PC-9 (cell line): ENCODE data around the gene SOSTDC1. TPM values are rescaled to one million over a fixed set of nuclear protein-coding genes. Genes with fewer than 3 reads are reported as not detected.

Source experiments
- BruUV-seq: library from RNA; stranded (reverse); fragments of 400-500 nt; replicated peaks from 2 replicates; lab custom pipeline; 2021; lab: Mats Ljungman, UMichigan
- CTCF ChIA-PET: fragments of 300-600 bp; sonication (Branson Sonifier 250); formaldehyde crosslinking; loops from one replicate; lab custom pipeline; 2022; ENCODE audit warnings: antibody characterized with exemption; lab: Charles Lee
- POLR2A ChIA-PET: fragments of 300-600 bp; sonication (Branson Sonifier 250); formaldehyde crosslinking; loops from one replicate; lab custom pipeline; 2022; ENCODE audit warnings: antibody characterized with exemption; ENCODE audit not compliant: unreplicated experiment; lab: Charles Lee
- DNase-seq, 2 experiments: peaks; one replicate each; pipeline versions ENCODE4 v3.0.0 to v3.0.0-alpha.2; 2015 to 2022; ENCODE audit warnings: mixed read lengths in 1 of 2
- H2AFZ ChIP-seq: fragments of 200-600 bp; sonication (generic); 2 replicates; pipeline ENCODE4 v1.8.1; 2017; ENCODE audit warnings: antibody characterized with exemption
- H3F3A ChIP-seq: fragments of 200-600 bp; sonication (generic); 2 replicates; pipeline ENCODE4 v1.8.1; 2017; ENCODE audit warnings: antibody characterized with exemption, mild to moderate bottlenecking, low read depth; ENCODE audit not compliant: insufficient read depth
- H3K27ac ChIP-seq: fragments of 200-600 bp; sonication (generic); 2 replicates; pipeline ENCODE4 v1.6.1; 2016; ENCODE audit warnings: mixed run types
- H3K27me3 ChIP-seq: fragments of 200-600 bp; sonication (generic); 2 replicates; pipeline ENCODE4 v1.6.1; 2016; ENCODE audit warnings: low read depth, mixed run types; ENCODE audit not compliant: insufficient read depth
- H3K36me3 ChIP-seq: fragments of 200-600 bp; sonication (generic); 2 replicates; pipeline ENCODE4 v1.6.1; 2016; ENCODE audit warnings: low read depth, mixed run types
- H3K4me1 ChIP-seq: fragments of 200-600 bp; sonication (generic); replicated peaks from 2 replicates; pipeline ENCODE4 v1.6.1; 2016; ENCODE audit warnings: mixed run types; ENCODE audit not compliant: insufficient read depth
- H3K4me2 ChIP-seq: fragments of 200-600 bp; sonication (generic); 2 replicates; pipeline ENCODE4 v1.6.1; 2017; ENCODE audit warnings: mixed run types
- H3K4me3 ChIP-seq: fragments of 200-600 bp; sonication (generic); 2 replicates; pipeline ENCODE4 v1.6.1; 2016; ENCODE audit warnings: mixed run types
- H3K79me2 ChIP-seq: fragments of 200-600 bp; sonication (generic); 2 replicates; pipeline ENCODE4 v1.6.1; 2017; ENCODE audit warnings: low read depth, mixed run types
- H3K9me2 ChIP-seq: fragments of 200-600 bp; sonication (generic); 2 replicates; pipeline ENCODE4 v1.8.1; 2017; ENCODE audit warnings: mild to moderate bottlenecking; ENCODE audit not compliant: insufficient read depth
- H3K9me3 ChIP-seq: fragments of 200-600 bp; sonication (generic); 2 replicates; pipeline ENCODE4 v1.8.1; 2016; ENCODE audit warnings: low read depth; ENCODE audit not compliant: insufficient read depth
- H4K20me1 ChIP-seq: fragments of 200-600 bp; sonication (generic); 2 replicates; pipeline ENCODE4 v1.8.1; 2017; ENCODE audit not compliant: insufficient read depth
- EZH2 ChIP-seq: fragments of 200-600 bp; sonication (generic); IDR thresholded peaks from 2 replicates; pipeline ENCODE4 v1.8.0; 2017; ENCODE audit warnings: antibody characterized with exemption, low read depth
- intact Hi-C: fragments of 100-400 bp; cut with micrococcal nuclease; formaldehyde crosslinking; loops from one replicate; pipeline ENCODE4 v1.10.0; 2022; ENCODE audit not compliant: unreplicated experiment
- total RNA-seq: library from RNA; stranded (reverse); gene quantifications from 2 replicates; pipeline ENCODE4 v1.2.3, GENCODE V29; 2021
- TF ChIP-seq, protein P1 (sequence below): fragments of 200-600 bp; sonication (generic); conservative IDR thresholded peaks from 2 replicates; pipeline ENCODE4 v1.6.1; 2017; ENCODE audit warnings: mixed run types, antibody characterized with exemption, mild to moderate bottlenecking, moderate library complexity

SOSTDC1 gene
- total RNA-seq, 1 experiment from 2014 or later: not detected

DNA sequence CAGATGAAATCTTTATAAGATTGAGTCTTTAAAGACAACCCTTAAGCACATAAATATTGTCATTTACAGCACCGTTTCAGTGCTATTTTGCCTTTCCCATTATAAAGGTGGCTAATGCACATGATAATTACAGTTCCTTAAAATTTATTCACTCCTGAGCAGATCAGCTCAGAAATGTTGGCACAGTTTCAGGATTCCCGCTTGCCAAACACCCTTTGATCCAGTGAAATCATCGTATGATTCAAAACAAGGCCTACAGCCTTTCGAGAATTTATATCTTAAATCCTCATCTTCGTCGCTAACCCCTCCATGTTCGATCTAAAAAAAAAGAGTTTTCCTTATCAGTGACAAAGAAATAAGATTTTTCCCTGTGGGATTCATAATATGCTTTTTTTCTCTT, 14.1 kb upstream of the SOSTDC1 start:
- H2AFZ ChIP-seq: no peak overlapping the region
- H3K36me3 ChIP-seq: no peaks in the 10 kb centered on the region
- H4K20me1 ChIP-seq: no peaks in the 10 kb centered on the region
- H3K4me2 ChIP-seq: no peak overlapping the region
- H3K4me1 ChIP-seq: peaks cover 4% of the 10 kb centered on the region
- no TSS peak for BruUV-seq
- no peak for TF ChIP-seq EZH2
- TF ChIP-seq, protein P1, sequence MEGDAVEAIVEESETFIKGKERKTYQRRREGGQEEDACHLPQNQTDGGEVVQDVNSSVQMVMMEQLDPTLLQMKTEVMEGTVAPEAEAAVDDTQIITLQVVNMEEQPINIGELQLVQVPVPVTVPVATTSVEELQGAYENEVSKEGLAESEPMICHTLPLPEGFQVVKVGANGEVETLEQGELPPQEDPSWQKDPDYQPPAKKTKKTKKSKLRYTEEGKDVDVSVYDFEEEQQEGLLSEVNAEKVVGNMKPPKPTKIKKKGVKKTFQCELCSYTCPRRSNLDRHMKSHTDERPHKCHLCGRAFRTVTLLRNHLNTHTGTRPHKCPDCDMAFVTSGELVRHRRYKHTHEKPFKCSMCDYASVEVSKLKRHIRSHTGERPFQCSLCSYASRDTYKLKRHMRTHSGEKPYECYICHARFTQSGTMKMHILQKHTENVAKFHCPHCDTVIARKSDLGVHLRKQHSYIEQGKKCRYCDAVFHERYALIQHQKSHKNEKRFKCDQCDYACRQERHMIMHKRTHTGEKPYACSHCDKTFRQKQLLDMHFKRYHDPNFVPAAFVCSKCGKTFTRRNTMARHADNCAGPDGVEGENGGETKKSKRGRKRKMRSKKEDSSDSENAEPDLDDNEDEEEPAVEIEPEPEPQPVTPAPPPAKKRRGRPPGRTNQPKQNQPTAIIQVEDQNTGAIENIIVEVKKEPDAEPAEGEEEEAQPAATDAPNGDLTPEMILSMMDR: no peak
- POLR2A ChIA-PET: no interaction called here
- no peak overlapping the region for H3K4me3 ChIP-seq
- H3F3A ChIP-seq: 0 out of 2 replicates have a peak, but pooled peaks cover 6% of the 10 kb centered on the region
- CTCF ChIA-PET: no interaction called here
- H3K9me2 ChIP-seq: no peaks in the 10 kb centered on the region
- no peaks in the 10 kb centered on the region for H3K9me3 ChIP-seq
- peak in 1 of 2 experiments; percentile 25 for DNase-seq
- intact Hi-C loops: no loop called here
- no peaks in the 10 kb centered on the region for H3K79me2 ChIP-seq
- no peak overlapping the region for H3K27ac ChIP-seq
- H3K27me3 ChIP-seq: no peaks in the 10 kb centered on the region

DNA sequence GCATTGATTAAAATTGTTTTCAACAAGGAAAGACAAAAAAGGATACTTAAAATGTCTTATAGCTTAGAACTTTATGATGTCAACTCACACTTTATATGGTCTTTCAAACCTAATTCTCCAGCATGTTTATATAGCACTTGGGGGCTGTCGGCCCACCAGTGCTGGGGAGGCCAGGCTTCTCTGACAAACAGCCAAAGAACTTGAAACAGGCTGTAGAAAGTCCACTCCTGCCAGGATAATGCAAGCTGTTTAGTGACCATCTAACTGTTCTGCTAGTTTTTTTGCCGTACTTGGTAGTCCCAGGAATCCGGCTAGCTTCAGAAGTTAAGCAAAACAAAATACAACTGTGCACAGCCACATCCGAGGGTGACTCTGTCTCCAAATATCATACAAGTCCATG, 13.6 kb upstream of the SOSTDC1 start:
- no peaks in the 10 kb centered on the region for H3K9me2 ChIP-seq
- peak in 1 of 2 experiments; percentile 26 for DNase-seq
- H3K79me2 ChIP-seq: no peaks in the 10 kb centered on the region
- 0 out of 2 replicates have a peak, but pooled peaks cover 2% of the 10 kb centered on the region for H3F3A ChIP-seq
- no peaks in the 10 kb centered on the region for H3K9me3 ChIP-seq
- no peaks in the 10 kb centered on the region for H3K4me1 ChIP-seq
- ChIA-PET POLR2A (no interaction called here), CTCF (interaction anchor here (0.7 kb wide), 1 partner anchor 356 kb away, joined by 4 read pairs; no protein-coding TSS in a partner anchor)
- no peak for TF ChIP-seq EZH2
- TF ChIP-seq, protein P1: no peak
- no peak overlapping the region for H3K27ac ChIP-seq
- no peak overlapping the region for H2AFZ ChIP-seq
- H3K4me2 ChIP-seq: no peak overlapping the region
- no peak overlapping the region for H3K4me3 ChIP-seq
- intact Hi-C loops: no loop called here
- no peaks in the 10 kb centered on the region for H4K20me1 ChIP-seq
- no TSS peak for BruUV-seq
- no peaks in the 10 kb centered on the region for H3K27me3 ChIP-seq
- no peaks in the 10 kb centered on the region for H3K36me3 ChIP-seq

- DNase-seq: no peak
- POLR2A ChIA-PET: no interaction called here
- no peak overlapping the region for H3K27ac ChIP-seq
- H3F3A ChIP-seq: no peaks in the 10 kb centered on the region
- H3K36me3 ChIP-seq: no peaks in the 10 kb centered on the region
- H3K27me3 ChIP-seq: no peaks in the 10 kb centered on the region
- no peak overlapping the region for H2AFZ ChIP-seq
- intact Hi-C loops: no loop called here
- H3K4me2 ChIP-seq: no peak overlapping the region
- CTCF ChIA-PET: no interaction called here
- no peaks in the 10 kb centered on the region for H3K79me2 ChIP-seq
- no peaks in the 10 kb centered on the region for H3K4me1 ChIP-seq
- H3K9me3 ChIP-seq: no peaks in the 10 kb centered on the region
- H3K9me2 ChIP-seq: no peaks in the 10 kb centered on the region; the same call in 1 of the 2 replicates
- H3K4me3 ChIP-seq: no peak overlapping the region
- no peaks in the 10 kb centered on the region for H4K20me1 ChIP-seq
- no TSS peak for BruUV-seq
- TF ChIP-seq, protein P1: no peak
- TF ChIP-seq EZH2: no peak
These were observed 6.4 kb upstream of the SOSTDC1 start for GRCh38 chr7:16471933-16472332.
